ENCODE data around the gene GPR37L1.
"Not testable (repeated sequence)": the region's sequence is repeated elsewhere in the genome, so short reads cannot be mapped to it uniquely, and the experiment has no call there.

The GPR37L1 gene

GRCh38 chr1:202171292-202172014 is 48.7 kb downstream of the GPR37L1 start:
- no peak for DNase-seq

DNA sequence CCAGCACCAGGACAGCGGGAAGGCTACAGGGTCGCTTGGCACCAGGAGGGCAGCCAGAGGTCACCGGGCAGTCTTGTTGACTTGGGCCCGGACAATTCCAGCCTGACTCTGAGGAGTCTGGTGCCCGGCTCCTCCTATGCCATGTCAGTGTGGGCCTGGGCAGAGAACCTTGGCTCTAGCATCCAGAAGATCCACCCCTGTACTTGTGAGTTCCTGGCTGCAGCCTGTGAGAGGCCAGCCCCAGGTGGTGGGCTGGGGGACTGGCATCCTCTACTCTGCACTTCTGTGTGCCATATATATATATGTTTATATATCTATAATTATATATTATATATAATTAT is 49.3 kb downstream of the GPR37L1 start:
- DNase-seq: no peak

- no peak for DNase-seq
Observed at GRCh38 chr1:202173993-202174392, 51.3 kb downstream of the GPR37L1 start.

- DNase-seq: no peak
Observed at GRCh38 chr1:202176949-202177927, 54.5 kb downstream of the GPR37L1 start.

DNA sequence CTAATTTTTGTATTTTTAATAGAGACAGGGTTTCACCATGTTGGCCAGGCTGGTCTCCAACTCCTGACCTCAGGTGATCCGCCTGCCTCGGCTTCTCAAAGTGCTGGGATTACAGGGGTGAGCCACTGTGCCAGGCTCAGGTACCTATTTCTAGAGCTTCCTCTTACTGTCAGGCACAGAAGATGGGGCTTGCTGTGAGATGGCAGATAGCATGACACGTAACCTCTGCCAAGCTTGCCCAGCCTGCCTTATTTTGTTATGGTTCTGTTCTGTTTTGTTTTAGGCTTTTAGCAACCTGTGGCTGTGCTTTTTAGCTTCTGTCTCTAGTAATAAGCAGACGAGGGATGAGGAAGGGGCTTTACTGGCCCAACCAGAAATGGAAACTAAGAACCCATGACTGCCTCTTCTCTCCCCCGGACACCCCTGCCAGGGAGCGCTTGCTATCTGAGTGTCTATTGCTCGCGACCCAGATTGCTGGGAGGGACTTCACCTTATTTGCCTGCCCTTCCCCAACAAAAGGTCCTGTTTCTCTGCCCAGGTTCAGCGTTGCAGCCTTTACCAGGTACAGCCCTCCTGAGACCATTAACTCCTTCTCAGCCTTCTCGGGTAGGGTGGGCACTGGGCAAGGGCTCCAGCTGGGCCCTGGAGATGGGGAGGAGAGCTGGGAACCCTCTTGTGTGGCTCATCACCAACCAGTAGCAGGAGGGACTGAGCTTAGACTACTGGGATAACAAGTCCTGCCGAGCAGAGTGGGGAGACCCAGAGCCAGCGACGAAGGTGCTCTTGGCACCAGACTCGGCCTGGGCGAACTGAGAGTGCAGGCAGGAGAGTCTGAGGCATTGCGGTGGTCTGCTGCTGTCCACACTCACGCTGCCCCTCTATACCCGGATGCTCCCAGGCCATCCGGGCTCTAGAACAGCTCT is 57.4 kb downstream of the GPR37L1 start:
- no peak for DNase-seq

- not testable (repeated sequence) for DNase-seq
Observed at GRCh38 chr1:202180751-202181139, 58.0 kb downstream of the GPR37L1 start.

GRCh38 chr1:202181586-202181985 is 58.9 kb downstream of the GPR37L1 start:
- DNase-seq: no peak

- DNase-seq: no peak
Observed at GRCh38 chr1:202182040-202182877, 59.5 kb downstream of the GPR37L1 start.
